HepG2 (cell line): Measurements from ENCODE around the gene WDR62. TPM values are rescaled to one million over a fixed set of nuclear protein-coding genes. Genes with fewer than 3 reads are reported as not detected.

ENCODE experiments used
- ZNF326 ChIP-seq: sonication (generic); formaldehyde crosslinking; IDR thresholded peaks from 2 replicates; pipeline ENCODE4 v1.4.0; 2020; ENCODE audit warnings: missing genetic modification reagents, borderline replicate concordance
- ZNF652 ChIP-seq: IDR thresholded peaks from 2 replicates; pipeline ENCODE4 v1.6.1; 2016; ENCODE audit warnings: low read depth, borderline replicate concordance
- polyA plus RNA-seq, 8 experiments: library from polyadenylated mRNA; depleted of rRNA in 3 of 8; stranded (reverse) in 7 of 8; unstranded in 1 of 8; fragments of >200 nt; fragmentation: Illumina TruSeq in 4 of 8; extraction: Trizol in 4 of 8; gene quantifications; 2 replicates each; pipeline versions ENCODE4 v1.2.1 to v1.2.3, GENCODE V29; 2011 to 2016; ENCODE audit warnings: low read depth in 4 of 8, missing spikeins in 1 of 8, mixed read lengths in 1 of 8; ENCODE audit not compliant: insufficient read depth in 1 of 8
- total RNA-seq, 5 experiments: library from RNA; depleted of rRNA; stranded (reverse); fragments of >200 nt; fragmentation: Illumina TruSeq; extraction: Trizol; gene quantifications; 2 replicates each; pipeline ENCODE4 v1.2.3, GENCODE V29; 2016; ENCODE audit warnings: low read depth in 1 of 5
- TF ChIP-seq, protein P1 (sequence below): sonication (generic); formaldehyde crosslinking; IDR thresholded peaks from 2 replicates; pipeline ENCODE4 v1.4.0; 2020; ENCODE audit warnings: missing genetic modification reagents
- TF ChIP-seq, protein P2 (sequence below): sonication (generic); formaldehyde crosslinking; IDR thresholded peaks from 2 replicates; pipeline ENCODE4 v1.4.0; 2020; ENCODE audit warnings: mild to moderate bottlenecking, missing genetic modification reagents
- TF ChIP-seq, protein P3 (sequence below): sonication (generic); formaldehyde crosslinking; conservative IDR thresholded peaks from 2 replicates; pipeline ENCODE4 v1.8.0; 2022; ENCODE audit warnings: missing genetic modification reagents

The WDR62 gene
- total and polyA plus RNA-seq, 2 of the 13 experiments (the other 11 are each of a cell fraction or from before 2014, with no cell fraction given), result 5.8 to 12.5 TPM

DNA sequence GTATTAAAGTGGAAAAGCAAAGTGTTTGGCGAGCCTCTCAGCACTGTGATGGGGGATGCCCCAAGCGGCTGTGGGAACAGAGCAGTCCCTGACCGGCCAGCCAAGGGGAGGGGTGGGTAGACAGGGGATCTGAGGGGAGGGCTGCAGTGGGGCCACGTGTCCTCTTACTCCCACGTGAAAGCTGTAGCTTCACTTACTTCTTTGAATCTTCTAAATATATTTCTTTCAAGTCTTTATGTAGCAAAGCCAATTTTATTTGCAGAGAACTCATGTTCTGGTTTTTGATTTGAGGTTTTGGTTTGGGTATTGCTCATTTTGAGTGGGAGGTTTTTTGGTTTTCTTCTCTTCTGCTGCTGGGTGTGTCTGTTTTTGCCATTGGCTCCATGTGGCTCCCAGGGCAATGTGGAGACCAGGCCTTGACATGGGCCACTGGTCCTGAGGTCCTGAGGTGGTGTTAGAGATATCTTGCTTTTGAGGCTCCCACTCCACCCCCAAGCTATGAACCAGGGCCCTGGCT lies 38.5 kb downstream of the WDR62 start (continued):
- TF ChIP-seq, protein P1, sequence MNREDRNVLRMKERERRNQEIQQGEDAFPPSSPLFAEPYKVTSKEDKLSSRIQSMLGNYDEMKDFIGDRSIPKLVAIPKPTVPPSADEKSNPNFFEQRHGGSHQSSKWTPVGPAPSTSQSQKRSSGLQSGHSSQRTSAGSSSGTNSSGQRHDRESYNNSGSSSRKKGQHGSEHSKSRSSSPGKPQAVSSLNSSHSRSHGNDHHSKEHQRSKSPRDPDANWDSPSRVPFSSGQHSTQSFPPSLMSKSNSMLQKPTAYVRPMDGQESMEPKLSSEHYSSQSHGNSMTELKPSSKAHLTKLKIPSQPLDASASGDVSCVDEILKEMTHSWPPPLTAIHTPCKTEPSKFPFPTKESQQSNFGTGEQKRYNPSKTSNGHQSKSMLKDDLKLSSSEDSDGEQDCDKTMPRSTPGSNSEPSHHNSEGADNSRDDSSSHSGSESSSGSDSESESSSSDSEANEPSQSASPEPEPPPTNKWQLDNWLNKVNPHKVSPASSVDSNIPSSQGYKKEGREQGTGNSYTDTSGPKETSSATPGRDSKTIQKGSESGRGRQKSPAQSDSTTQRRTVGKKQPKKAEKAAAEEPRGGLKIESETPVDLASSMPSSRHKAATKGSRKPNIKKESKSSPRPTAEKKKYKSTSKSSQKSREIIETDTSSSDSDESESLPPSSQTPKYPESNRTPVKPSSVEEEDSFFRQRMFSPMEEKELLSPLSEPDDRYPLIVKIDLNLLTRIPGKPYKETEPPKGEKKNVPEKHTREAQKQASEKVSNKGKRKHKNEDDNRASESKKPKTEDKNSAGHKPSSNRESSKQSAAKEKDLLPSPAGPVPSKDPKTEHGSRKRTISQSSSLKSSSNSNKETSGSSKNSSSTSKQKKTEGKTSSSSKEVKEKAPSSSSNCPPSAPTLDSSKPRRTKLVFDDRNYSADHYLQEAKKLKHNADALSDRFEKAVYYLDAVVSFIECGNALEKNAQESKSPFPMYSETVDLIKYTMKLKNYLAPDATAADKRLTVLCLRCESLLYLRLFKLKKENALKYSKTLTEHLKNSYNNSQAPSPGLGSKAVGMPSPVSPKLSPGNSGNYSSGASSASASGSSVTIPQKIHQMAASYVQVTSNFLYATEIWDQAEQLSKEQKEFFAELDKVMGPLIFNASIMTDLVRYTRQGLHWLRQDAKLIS (CRISPR knock-in tag), result no peak
- TF ChIP-seq ZNF326 (CRISPR knock-in tag), result no peak
- TF ChIP-seq, protein P2, sequence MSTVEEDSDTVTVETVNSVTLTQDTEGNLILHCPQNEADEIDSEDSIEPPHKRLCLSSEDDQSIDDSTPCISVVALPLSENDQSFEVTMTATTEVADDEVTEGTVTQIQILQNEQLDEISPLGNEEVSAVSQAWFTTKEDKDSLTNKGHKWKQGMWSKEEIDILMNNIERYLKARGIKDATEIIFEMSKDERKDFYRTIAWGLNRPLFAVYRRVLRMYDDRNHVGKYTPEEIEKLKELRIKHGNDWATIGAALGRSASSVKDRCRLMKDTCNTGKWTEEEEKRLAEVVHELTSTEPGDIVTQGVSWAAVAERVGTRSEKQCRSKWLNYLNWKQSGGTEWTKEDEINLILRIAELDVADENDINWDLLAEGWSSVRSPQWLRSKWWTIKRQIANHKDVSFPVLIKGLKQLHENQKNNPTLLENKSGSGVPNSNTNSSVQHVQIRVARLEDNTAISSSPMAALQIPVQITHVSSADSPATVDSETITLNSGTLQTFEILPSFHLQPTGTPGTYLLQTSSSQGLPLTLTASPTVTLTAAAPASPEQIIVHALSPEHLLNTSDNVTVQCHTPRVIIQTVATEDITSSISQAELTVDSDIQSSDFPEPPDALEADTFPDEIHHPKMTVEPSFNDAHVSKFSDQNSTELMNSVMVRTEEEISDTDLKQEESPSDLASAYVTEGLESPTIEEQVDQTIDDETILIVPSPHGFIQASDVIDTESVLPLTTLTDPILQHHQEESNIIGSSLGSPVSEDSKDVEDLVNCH (CRISPR knock-in tag), result no peak
- TF ChIP-seq, protein P3, sequence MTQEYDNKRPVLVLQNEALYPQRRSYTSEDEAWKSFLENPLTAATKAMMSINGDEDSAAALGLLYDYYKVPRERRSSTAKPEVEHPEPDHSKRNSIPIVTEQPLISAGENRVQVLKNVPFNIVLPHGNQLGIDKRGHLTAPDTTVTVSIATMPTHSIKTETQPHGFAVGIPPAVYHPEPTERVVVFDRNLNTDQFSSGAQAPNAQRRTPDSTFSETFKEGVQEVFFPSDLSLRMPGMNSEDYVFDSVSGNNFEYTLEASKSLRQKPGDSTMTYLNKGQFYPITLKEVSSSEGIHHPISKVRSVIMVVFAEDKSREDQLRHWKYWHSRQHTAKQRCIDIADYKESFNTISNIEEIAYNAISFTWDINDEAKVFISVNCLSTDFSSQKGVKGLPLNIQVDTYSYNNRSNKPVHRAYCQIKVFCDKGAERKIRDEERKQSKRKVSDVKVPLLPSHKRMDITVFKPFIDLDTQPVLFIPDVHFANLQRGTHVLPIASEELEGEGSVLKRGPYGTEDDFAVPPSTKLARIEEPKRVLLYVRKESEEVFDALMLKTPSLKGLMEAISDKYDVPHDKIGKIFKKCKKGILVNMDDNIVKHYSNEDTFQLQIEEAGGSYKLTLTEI (CRISPR knock-in tag), result no peak
- TF ChIP-seq ZNF652, result no peak
